ENCODE measurements around the gene ZNF511. TPM values are rescaled to one million over a fixed set of nuclear protein-coding genes. Genes with fewer than 3 reads are reported as not detected.
A peak's percentile ranks its signal among the peaks of the same experiment; 100 is the strongest.

The ZNF511 gene
- total RNA-seq, 2 experiments from 2014 or later, result 38.1 to 40.9 TPM

- ChIA-PET POLR2A (no interaction called here), CTCF (no interaction called here)
- H3K4me3 ChIP-seq (ENCODE audit: low read length), result no peak overlapping the region
- peaks cover 47% of the 10 kb centered on the region for H3K36me3 Mint-ChIP-seq (ENCODE audit: low read depth)
- peaks cover 45% of the 10 kb centered on the region for H3K36me3 ChIP-seq (ENCODE audit: insufficient read depth, low read length)
- H3K4me1 ChIP-seq (ENCODE audit: insufficient read depth, low read length), result peaks cover 29% of the 10 kb centered on the region
- H3K4me1 Mint-ChIP-seq (ENCODE audit: low read depth), result peaks cover 28% of the 10 kb centered on the region
- H3K4me3 Mint-ChIP-seq, result peak overlapping the region; percentile 63
- intact Hi-C loops (cut with DNase I, micrococcal nuclease), result no loop called here
- H3K27ac Mint-ChIP-seq, result peak overlapping the region; percentile 87
- no peaks in the 10 kb centered on the region for H3K9me3 Mint-ChIP-seq
- no peak overlapping the region for H3K27ac ChIP-seq (ENCODE audit: low read depth in 1 of 2, low read length in 2 of 2)
- ATAC-seq (ENCODE audit: poor library complexity) (no peak), DNase-seq (peak in 1 of 14 experiments; percentile 43)
- H3K27me3 Mint-ChIP-seq, result peaks cover 7% of the 10 kb centered on the region
- H3K27me3 ChIP-seq (ENCODE audit: control insufficient read depth in 1 of 2, insufficient read depth in 2 of 2, low read length in 2 of 2), result no peaks in the 10 kb centered on the region
- peaks cover 0 to 9% of the 10 kb centered on the region in 2 experiments for H3K9me3 ChIP-seq (ENCODE audit: control insufficient read depth in 1 of 2, insufficient read depth in 1 of 2, low read length in 2 of 2)
- TF ChIP-seq CTCF (IDR thresholded peaks at IDR 0.05), result no peak
Measured at GRCh38 chr10:133310399-133310755, 1.7 kb downstream of the ZNF511 start.

DNA sequence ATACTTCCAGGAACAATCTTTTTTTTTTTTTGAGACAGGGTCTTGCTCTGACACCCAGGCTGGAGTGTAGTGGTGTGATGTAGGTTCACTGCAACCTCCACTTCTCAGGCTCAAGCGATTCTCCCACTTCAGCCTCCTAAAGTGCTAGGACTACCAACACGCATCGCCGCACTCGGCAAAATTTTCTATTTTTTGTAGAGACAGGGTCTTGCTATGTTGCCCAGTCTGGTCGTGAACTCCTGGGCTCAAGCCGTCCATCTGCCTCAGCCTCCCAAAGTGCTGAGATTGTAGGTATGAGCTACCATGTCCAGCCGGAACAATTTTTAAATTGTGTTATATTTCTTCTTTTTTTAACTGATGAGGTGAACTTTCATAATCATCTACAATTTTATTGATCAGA lies 2.1 kb downstream of the ZNF511 start:
- ChIA-PET CTCF (no interaction called here), POLR2A (no interaction called here)
- DNase-seq (no peak), ATAC-seq (ENCODE audit: poor library complexity) (no peak)
- H3K9me3 ChIP-seq (ENCODE audit: control insufficient read depth in 1 of 2, insufficient read depth in 1 of 2, low read length in 2 of 2), result peaks cover 0 to 9% of the 10 kb centered on the region in 2 experiments
- H3K4me3 ChIP-seq (ENCODE audit: low read length), result no peak overlapping the region
- intact Hi-C loops (cut with DNase I, micrococcal nuclease), result no loop called here
- peaks cover 7% of the 10 kb centered on the region for H3K27me3 Mint-ChIP-seq
- H3K4me3 Mint-ChIP-seq, result peak overlapping the region; percentile 45
- H3K27me3 ChIP-seq (ENCODE audit: control insufficient read depth in 1 of 2, insufficient read depth in 2 of 2, low read length in 2 of 2), result no peaks in the 10 kb centered on the region
- peaks cover 24% of the 10 kb centered on the region for H3K4me1 Mint-ChIP-seq (ENCODE audit: low read depth)
- H3K27ac Mint-ChIP-seq, result peak overlapping the region; percentile 67
- H3K36me3 Mint-ChIP-seq (ENCODE audit: low read depth), result peaks cover 45% of the 10 kb centered on the region
- TF ChIP-seq CTCF (IDR thresholded peaks at IDR 0.05), result no peak
- no peak overlapping the region for H3K27ac ChIP-seq (ENCODE audit: low read depth in 1 of 2, low read length in 2 of 2)
- peaks cover 42% of the 10 kb centered on the region for H3K36me3 ChIP-seq (ENCODE audit: insufficient read depth, low read length)
- peaks cover 28% of the 10 kb centered on the region for H3K4me1 ChIP-seq (ENCODE audit: insufficient read depth, low read length)
- H3K9me3 Mint-ChIP-seq, result no peaks in the 10 kb centered on the region

GRCh38 chr10:133311570-133311969 lies 2.9 kb downstream of the ZNF511 start:
- H3K4me3 Mint-ChIP-seq, result peak overlapping the region; percentile 20
- peaks cover 7% of the 10 kb centered on the region for H3K27me3 Mint-ChIP-seq
- Histone ChIP-seq H3K36me3 (ENCODE audit: insufficient read depth, low read length) (peaks cover 37% of the 10 kb centered on the region), H3K4me3 (ENCODE audit: low read length) (no peak overlapping the region), H3K4me1 (ENCODE audit: insufficient read depth, low read length) (peaks cover 28% of the 10 kb centered on the region), H3K27ac (ENCODE audit: low read depth in 1 of 2, low read length in 2 of 2) (no peak overlapping the region), H3K27me3 (ENCODE audit: control insufficient read depth in 1 of 2, insufficient read depth in 2 of 2, low read length in 2 of 2) (no peaks in the 10 kb centered on the region), H3K9me3 (ENCODE audit: control insufficient read depth in 1 of 2, insufficient read depth in 1 of 2, low read length in 2 of 2) (peaks cover 0 to 9% of the 10 kb centered on the region in 2 experiments)
- no peaks in the 10 kb centered on the region for H3K9me3 Mint-ChIP-seq
- ATAC-seq (ENCODE audit: poor library complexity) (no peak), DNase-seq (no peak)
- TF ChIP-seq CTCF (IDR thresholded peaks at IDR 0.05), result no peak
- peaks cover 24% of the 10 kb centered on the region for H3K4me1 Mint-ChIP-seq (ENCODE audit: low read depth)
- POLR2A ChIA-PET, result no interaction called here
- intact Hi-C loops (cut with DNase I, micrococcal nuclease), result no loop called here
- peaks cover 45% of the 10 kb centered on the region for H3K36me3 Mint-ChIP-seq (ENCODE audit: low read depth)
- H3K27ac Mint-ChIP-seq, result peak overlapping the region; percentile 67
- CTCF ChIA-PET, result no interaction called here

All from CD4-positive, alpha-beta T cell (primary cell).